HEK293 (cell line): ENCODE results near the gene SNAP23.

Experiments used
- CTCF ChIA-PET: fragments of 350-600 bp; formaldehyde crosslinking; extraction: SDS; loops from one replicate; lab custom pipeline; 2021; ENCODE audit warnings: antibody characterized with exemption; lab: Yijun Ruan, JAX
- POLR2A ChIA-PET: fragments of 300-600 bp; formaldehyde crosslinking; extraction: SDS; loops from one replicate; lab custom pipeline; 2020; ENCODE audit warnings: antibody characterized with exemption, inconsistent platforms; lab: Yijun Ruan, JAX
- H3K27ac ChIP-seq: fragments of 200-500 bp; sonication (Bioruptor generic); 2 replicates; pipeline ENCODE4 v1.5.1; 2014; ENCODE audit warnings: low read depth, low read length, control low read depth, inconsistent platforms; ENCODE audit errors: extremely low read depth
- H3K36me3 ChIP-seq, 2 experiments: fragments of 200-500 bp in 1 of 2; sonication (Bioruptor generic) in 1 of 2; 1 replicate in 1 of 2; 2 replicates in 1 of 2; pipeline ENCODE4 v1.5.1; 2014 to 2017; ENCODE audit warnings: inconsistent platforms in 2 of 2, low read length in 2 of 2; ENCODE audit not compliant: control insufficient read depth in 2 of 2, insufficient read depth in 1 of 2
- H3K4me1 ChIP-seq: fragments of 200-500 bp; sonication (Bioruptor generic); 2 replicates; pipeline ENCODE4 v1.5.1; 2014; ENCODE audit warnings: mild to moderate bottlenecking, low read length, inconsistent platforms; ENCODE audit not compliant: control insufficient read depth, insufficient read depth
- H3K4me3 ChIP-seq: 2 replicates; pipeline ENCODE4 v1.5.1; 2011; ENCODE audit warnings: low read depth, mild to moderate bottlenecking, control low read depth, low read length, moderate library complexity
- H3K9me3 ChIP-seq: fragments of 200-500 bp; sonication (Bioruptor generic); 2 replicates; pipeline ENCODE4 v1.5.1; 2014; ENCODE audit warnings: low read depth, low read length, inconsistent platforms; ENCODE audit not compliant: control insufficient read depth, insufficient read depth
- MYNN ChIP-seq: fragments of 450-650 bp; formaldehyde crosslinking; IDR thresholded peaks from 2 replicates; pipeline ENCODE4 v1.5.1; 2016; ENCODE audit warnings: missing biosample characterization, missing genetic modification characterization, borderline replicate concordance
- REPIN1 ChIP-seq: fragments of 450-650 bp; formaldehyde crosslinking; IDR thresholded peaks from 2 replicates; pipeline ENCODE4 v1.5.1; 2017; ENCODE audit warnings: missing biosample characterization, missing genetic modification characterization, low read depth
- SALL2 ChIP-seq: fragments of 450-650 bp; formaldehyde crosslinking; IDR thresholded peaks from 2 replicates; pipeline ENCODE4 v1.5.0; 2017; ENCODE audit warnings: missing biosample characterization, mild to moderate bottlenecking, missing genetic modification characterization, borderline replicate concordance
- ZBTB21 ChIP-seq: fragments of 450-650 bp; formaldehyde crosslinking; IDR thresholded peaks from 2 replicates; pipeline ENCODE4 v1.5.1; 2017; ENCODE audit warnings: missing biosample characterization, missing genetic modification characterization
- ZNF10 ChIP-seq: fragments of 450-650 bp; formaldehyde crosslinking; IDR thresholded peaks from 2 replicates; pipeline ENCODE4 v1.5.1; 2017; ENCODE audit warnings: missing biosample characterization, missing genetic modification characterization
- ZNF133 ChIP-seq: fragments of 450-650 bp; formaldehyde crosslinking; IDR thresholded peaks from 2 replicates; pipeline ENCODE4 v1.5.1; 2016; ENCODE audit warnings: missing biosample characterization, missing genetic modification characterization
- ZNF169 ChIP-seq: fragments of 450-650 bp; formaldehyde crosslinking; IDR thresholded peaks from 2 replicates; pipeline ENCODE4 v1.5.1; 2016; ENCODE audit warnings: missing biosample characterization, missing genetic modification characterization
- ZNF19 ChIP-seq: fragments of 450-650 bp; formaldehyde crosslinking; IDR thresholded peaks from 2 replicates; pipeline ENCODE4; 2016; ENCODE audit warnings: missing biosample characterization, missing genetic modification characterization, low read depth
- ZNF202 ChIP-seq: fragments of 450-650 bp; formaldehyde crosslinking; IDR thresholded peaks from 2 replicates; pipeline ENCODE4 v1.5.1; 2016; ENCODE audit warnings: missing biosample characterization, missing genetic modification characterization, borderline replicate concordance
- ZNF211 ChIP-seq: fragments of 450-650 bp; formaldehyde crosslinking; IDR thresholded peaks from 2 replicates; pipeline ENCODE4 v1.5.1; 2016; ENCODE audit warnings: low read depth, missing biosample characterization, missing genetic modification characterization
- ZNF248 ChIP-seq: fragments of 450-650 bp; formaldehyde crosslinking; IDR thresholded peaks from 2 replicates; pipeline ENCODE4 v1.5.1; 2017; ENCODE audit warnings: missing biosample characterization, missing genetic modification characterization
- ZNF549 ChIP-seq: fragments of 450-650 bp; IDR thresholded peaks from 2 replicates; pipeline ENCODE4 v1.5.1; 2018; ENCODE audit warnings: missing biosample characterization, missing genetic modification characterization, mild to moderate bottlenecking, inconsistent platforms, moderate library complexity
- ZNF654 ChIP-seq: fragments of 450-650 bp; formaldehyde crosslinking; IDR thresholded peaks from 2 replicates; pipeline ENCODE4 v1.5.1; 2016; ENCODE audit warnings: low read depth, missing biosample characterization, missing genetic modification characterization
- ZNF677 ChIP-seq: fragments of 450-650 bp; IDR thresholded peaks from 2 replicates; pipeline ENCODE4 v1.5.0; 2018; ENCODE audit warnings: missing biosample characterization, mild to moderate bottlenecking, missing genetic modification characterization, moderate library complexity
- ZNF791 ChIP-seq: fragments of 450-650 bp; formaldehyde crosslinking; IDR thresholded peaks from 2 replicates; pipeline ENCODE4 v1.5.1; 2016; ENCODE audit warnings: missing biosample characterization, missing genetic modification characterization
- TF ChIP-seq, protein P1 (sequence below): fragments of 450-650 bp; IDR thresholded peaks from 2 replicates; pipeline ENCODE4 v1.5.1; 2018; ENCODE audit warnings: missing biosample characterization, missing genetic modification characterization
- TF ChIP-seq, protein P2 (sequence below): fragments of 450-650 bp; formaldehyde crosslinking; conservative IDR thresholded peaks from 2 replicates; pipeline ENCODE4 v1.5.1; 2016; ENCODE audit warnings: low read depth, missing biosample characterization, missing genetic modification characterization
- TF ChIP-seq, protein P3 (sequence below): fragments of 450-650 bp; formaldehyde crosslinking; IDR thresholded peaks from 2 replicates; pipeline ENCODE4 v1.5.1; 2016; ENCODE audit warnings: missing biosample characterization, missing genetic modification characterization
- TF ChIP-seq, protein P4 (sequence below): fragments of 450-650 bp; formaldehyde crosslinking; IDR thresholded peaks from 2 replicates; pipeline ENCODE4 v1.5.1; 2016; ENCODE audit warnings: missing biosample characterization, missing genetic modification characterization
- TF ChIP-seq, protein P5 (sequence below): fragments of 450-650 bp; formaldehyde crosslinking; IDR thresholded peaks from 2 replicates; pipeline ENCODE4 v1.5.1; 2017; ENCODE audit warnings: missing biosample characterization, mild to moderate bottlenecking, missing genetic modification characterization, moderate library complexity

Gene SNAP23

DNA sequence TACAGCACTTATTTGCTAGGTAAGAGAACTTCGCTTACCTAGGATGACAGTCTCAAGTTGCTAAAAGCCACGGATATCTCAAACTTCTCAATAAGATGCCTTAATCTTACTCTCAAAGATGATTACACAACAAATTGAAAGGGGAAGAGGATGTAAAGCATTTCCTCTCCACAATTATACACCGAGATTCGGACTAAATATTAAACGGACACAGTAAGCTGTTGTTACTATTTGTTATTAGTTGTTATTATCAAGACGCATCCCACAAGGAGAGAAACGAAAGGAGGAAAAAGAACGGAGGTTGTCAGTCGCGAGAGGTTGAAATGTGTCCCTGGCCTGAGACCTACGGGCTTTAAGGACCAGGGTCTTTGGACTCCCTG, 5.2 kb upstream of the SNAP23 start:
- TF ChIP-seq, protein P1, sequence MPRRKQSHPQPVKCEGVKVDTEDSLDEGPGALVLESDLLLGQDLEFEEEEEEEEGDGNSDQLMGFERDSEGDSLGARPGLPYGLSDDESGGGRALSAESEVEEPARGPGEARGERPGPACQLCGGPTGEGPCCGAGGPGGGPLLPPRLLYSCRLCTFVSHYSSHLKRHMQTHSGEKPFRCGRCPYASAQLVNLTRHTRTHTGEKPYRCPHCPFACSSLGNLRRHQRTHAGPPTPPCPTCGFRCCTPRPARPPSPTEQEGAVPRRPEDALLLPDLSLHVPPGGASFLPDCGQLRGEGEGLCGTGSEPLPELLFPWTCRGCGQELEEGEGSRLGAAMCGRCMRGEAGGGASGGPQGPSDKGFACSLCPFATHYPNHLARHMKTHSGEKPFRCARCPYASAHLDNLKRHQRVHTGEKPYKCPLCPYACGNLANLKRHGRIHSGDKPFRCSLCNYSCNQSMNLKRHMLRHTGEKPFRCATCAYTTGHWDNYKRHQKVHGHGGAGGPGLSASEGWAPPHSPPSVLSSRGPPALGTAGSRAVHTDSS (tag by site-specific recombination): no peak
- TF ChIP-seq ZBTB21 (tag by site-specific recombination) (no peak), ZNF654 (no peak), ZNF19 (tag by site-specific recombination) (no peak), ZNF248 (tag by site-specific recombination) (no peak), ZNF202 (tag by site-specific recombination) (no peak), ZNF169 (tag by site-specific recombination) (no peak), MYNN (no peak), ZNF677 (tag by site-specific recombination) (no peak), ZNF791 (tag by site-specific recombination) (no peak), REPIN1 (no peak), ZNF133 (tag by site-specific recombination) (no peak), ZNF10 (tag by site-specific recombination) (no peak)
- TF ChIP-seq, protein P2, sequence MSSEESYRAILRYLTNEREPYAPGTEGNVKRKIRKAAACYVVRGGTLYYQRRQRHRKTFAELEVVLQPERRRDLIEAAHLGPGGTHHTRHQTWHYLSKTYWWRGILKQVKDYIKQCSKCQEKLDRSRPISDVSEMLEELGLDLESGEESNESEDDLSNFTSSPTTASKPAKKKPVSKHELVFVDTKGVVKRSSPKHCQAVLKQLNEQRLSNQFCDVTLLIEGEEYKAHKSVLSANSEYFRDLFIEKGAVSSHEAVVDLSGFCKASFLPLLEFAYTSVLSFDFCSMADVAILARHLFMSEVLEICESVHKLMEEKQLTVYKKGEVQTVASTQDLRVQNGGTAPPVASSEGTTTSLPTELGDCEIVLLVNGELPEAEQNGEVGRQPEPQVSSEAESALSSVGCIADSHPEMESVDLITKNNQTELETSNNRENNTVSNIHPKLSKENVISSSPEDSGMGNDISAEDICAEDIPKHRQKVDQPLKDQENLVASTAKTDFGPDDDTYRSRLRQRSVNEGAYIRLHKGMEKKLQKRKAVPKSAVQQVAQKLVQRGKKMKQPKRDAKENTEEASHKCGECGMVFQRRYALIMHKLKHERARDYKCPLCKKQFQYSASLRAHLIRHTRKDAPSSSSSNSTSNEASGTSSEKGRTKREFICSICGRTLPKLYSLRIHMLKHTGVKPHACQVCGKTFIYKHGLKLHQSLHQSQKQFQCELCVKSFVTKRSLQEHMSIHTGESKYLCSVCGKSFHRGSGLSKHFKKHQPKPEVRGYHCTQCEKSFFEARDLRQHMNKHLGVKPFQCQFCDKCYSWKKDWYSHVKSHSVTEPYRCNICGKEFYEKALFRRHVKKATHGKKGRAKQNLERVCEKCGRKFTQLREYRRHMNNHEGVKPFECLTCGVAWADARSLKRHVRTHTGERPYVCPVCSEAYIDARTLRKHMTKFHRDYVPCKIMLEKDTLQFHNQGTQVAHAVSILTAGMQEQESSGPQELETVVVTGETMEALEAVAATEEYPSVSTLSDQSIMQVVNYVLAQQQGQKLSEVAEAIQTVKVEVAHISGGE: no peak
- TF ChIP-seq, protein P3, sequence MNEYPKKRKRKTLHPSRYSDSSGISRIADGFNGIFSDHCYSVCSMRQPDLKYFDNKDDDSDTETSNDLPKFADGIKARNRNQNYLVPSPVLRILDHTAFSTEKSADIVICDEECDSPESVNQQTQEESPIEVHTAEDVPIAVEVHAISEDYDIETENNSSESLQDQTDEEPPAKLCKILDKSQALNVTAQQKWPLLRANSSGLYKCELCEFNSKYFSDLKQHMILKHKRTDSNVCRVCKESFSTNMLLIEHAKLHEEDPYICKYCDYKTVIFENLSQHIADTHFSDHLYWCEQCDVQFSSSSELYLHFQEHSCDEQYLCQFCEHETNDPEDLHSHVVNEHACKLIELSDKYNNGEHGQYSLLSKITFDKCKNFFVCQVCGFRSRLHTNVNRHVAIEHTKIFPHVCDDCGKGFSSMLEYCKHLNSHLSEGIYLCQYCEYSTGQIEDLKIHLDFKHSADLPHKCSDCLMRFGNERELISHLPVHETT (tag by site-specific recombination): no peak
- TF ChIP-seq, protein P4, sequence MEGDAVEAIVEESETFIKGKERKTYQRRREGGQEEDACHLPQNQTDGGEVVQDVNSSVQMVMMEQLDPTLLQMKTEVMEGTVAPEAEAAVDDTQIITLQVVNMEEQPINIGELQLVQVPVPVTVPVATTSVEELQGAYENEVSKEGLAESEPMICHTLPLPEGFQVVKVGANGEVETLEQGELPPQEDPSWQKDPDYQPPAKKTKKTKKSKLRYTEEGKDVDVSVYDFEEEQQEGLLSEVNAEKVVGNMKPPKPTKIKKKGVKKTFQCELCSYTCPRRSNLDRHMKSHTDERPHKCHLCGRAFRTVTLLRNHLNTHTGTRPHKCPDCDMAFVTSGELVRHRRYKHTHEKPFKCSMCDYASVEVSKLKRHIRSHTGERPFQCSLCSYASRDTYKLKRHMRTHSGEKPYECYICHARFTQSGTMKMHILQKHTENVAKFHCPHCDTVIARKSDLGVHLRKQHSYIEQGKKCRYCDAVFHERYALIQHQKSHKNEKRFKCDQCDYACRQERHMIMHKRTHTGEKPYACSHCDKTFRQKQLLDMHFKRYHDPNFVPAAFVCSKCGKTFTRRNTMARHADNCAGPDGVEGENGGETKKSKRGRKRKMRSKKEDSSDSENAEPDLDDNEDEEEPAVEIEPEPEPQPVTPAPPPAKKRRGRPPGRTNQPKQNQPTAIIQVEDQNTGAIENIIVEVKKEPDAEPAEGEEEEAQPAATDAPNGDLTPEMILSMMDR: no peak
- Histone ChIP-seq H3K4me3 (peak overlapping the region; percentile 81), H3K36me3 (no peaks in the 10 kb centered on the region), H3K9me3 (no peaks in the 10 kb centered on the region), H3K4me1 (no peaks in the 10 kb centered on the region), H3K27ac (no peak overlapping the region; the same call in 1 of the 2 replicates)
- ChIA-PET POLR2A (interaction anchor here (0.7 to 1.8 kb wide), 4 partner anchors 10 to 306 kb away, joined by 3 to 8 read pairs (median 4); partner anchors contain the start of genes HAUS2 and LRRC57), CTCF (no interaction called here)

DNA sequence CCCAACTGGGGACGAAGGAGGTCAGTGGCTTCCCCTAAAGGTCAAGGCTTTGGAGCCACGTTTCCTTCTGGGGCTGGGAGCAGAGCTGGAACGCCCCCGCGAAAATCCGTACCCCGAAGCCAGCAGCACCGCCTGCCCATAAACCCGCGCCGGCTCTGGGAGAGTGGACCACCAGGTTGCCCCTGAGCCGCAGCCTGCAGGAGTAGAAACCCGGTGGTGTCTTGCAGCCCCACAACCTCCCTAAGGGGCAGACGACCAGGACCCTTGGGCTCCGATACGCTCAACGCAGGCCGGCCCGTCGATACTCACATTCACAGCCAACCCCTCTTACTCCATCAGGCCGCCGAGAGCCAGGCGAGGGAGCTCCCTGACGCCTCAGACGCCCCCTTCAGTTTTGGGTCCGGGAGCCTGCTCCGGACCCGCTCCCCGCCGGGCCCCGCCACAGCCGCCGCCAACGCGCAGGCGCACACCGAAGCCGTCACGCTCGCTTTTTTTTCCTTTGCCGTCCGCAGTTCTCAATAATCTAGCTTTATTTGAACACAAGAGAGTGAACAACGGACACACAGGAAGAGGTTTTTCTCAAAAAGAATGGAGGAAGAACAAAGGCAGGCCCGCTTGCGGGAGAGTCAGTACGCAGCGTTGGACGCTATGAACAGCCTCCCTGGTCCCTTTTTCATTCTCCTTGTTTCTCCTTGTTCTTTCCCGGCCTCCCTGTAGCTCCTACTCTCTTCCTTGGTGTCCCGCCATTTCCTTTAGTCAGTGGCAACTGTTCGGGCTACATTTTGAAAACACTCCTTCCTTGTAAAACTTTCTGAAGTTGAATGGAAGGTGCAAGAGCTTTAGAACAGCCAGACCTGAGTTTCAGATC, 4.5 kb upstream of the SNAP23 start, which contains the start of gene ZNF106:
Gene ZNF106 (minus strand): TSS at position 471 of the 868 bp plus-strand sequence. CDS start 18,852 bp downstream, outside the sequence.
- H3K27ac ChIP-seq: peak within 1 kb of the TSS; percentile 37; the same call in 1 of the 2 replicates
- TF ChIP-seq SALL2 (no peak), MYNN (no peak), REPIN1 (no peak), ZNF549 (tag by site-specific recombination) (no peak), ZNF211 (tag by site-specific recombination) (no peak)
- TF ChIP-seq, protein P2: peak; percentile 47
- TF ChIP-seq, protein P5, sequence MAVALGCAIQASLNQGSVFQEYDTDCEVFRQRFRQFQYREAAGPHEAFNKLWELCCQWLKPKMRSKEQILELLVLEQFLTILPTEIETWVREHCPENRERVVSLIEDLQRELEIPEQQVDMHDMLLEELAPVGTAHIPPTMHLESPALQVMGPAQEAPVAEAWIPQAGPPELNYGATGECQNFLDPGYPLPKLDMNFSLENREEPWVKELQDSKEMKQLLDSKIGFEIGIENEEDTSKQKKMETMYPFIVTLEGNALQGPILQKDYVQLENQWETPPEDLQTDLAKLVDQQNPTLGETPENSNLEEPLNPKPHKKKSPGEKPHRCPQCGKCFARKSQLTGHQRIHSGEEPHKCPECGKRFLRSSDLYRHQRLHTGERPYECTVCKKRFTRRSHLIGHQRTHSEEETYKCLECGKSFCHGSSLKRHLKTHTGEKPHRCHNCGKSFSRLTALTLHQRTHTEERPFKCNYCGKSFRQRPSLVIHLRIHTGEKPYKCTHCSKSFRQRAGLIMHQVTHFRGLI (tag by site-specific recombination): no peak

More for the DNA sequence above, 4.5 kb upstream of the SNAP23 start, which contains the start of gene ZNF106:
- Histone ChIP-seq H3K4me3 (peak within 1 kb of the TSS; percentile 81), H3K9me3 (no peaks in the 10 kb centered on the region), H3K4me1 (no peaks in the 10 kb centered on the region), H3K36me3 (no peaks in the 10 kb centered on the region)
- ChIA-PET CTCF (interaction anchor here (0.5 to 1.0 kb wide), 3 partner anchors 12 to 287 kb away, joined by 3 to 5 read pairs (median 4); no protein-coding TSS in a partner anchor), POLR2A (interaction anchor here (0.6 to 1.8 kb wide), 8 partner anchors 9 to 307 kb away, joined by 3 to 8 read pairs (median 4); partner anchors contain the start of genes HAUS2, LRRC57 and STARD9)
